Endodermal cell (in vitro differentiated cells): ENCODE data around the gene DDX51. TPM values are rescaled to one million over a fixed set of nuclear protein-coding genes. Genes with fewer than 3 reads are reported as not detected.

ENCODE experiments used
- DNase-seq: peaks from one replicate; pipeline ENCODE4 v3.0.0-alpha.2; 2017
- H3K27ac ChIP-seq: 2 replicates; pipeline ENCODE4 v1.5.1; 2013; ENCODE audit warnings: mild to moderate bottlenecking, low read depth, low read length, moderate library complexity
- H3K27me3 ChIP-seq: 2 replicates; pipeline ENCODE4 v1.6.1; 2013; ENCODE audit warnings: mild to moderate bottlenecking, low read length, moderate library complexity; ENCODE audit not compliant: insufficient read depth, control insufficient read depth, poor library complexity, severe bottlenecking
- H3K36me3 ChIP-seq: 2 replicates; pipeline ENCODE4 v1.7.0; 2013; ENCODE audit warnings: mild to moderate bottlenecking, low read length, moderate library complexity; ENCODE audit not compliant: control insufficient read depth, insufficient read depth
- H3K4me1 ChIP-seq: one replicate; pipeline ENCODE4 v1.7.0; 2013; ENCODE audit warnings: low read length; ENCODE audit not compliant: control insufficient read depth, insufficient read depth
- H3K4me3 ChIP-seq: 2 replicates; pipeline ENCODE4 v1.5.1; 2013; ENCODE audit warnings: mild to moderate bottlenecking, low read length, moderate library complexity
- H3K9ac ChIP-seq: 2 replicates; pipeline ENCODE4 v1.6.1; 2013; ENCODE audit warnings: mild to moderate bottlenecking, low read length, moderate library complexity; ENCODE audit not compliant: poor library complexity, severe bottlenecking; ENCODE audit errors: extremely low read depth
- H3K9me3 ChIP-seq: 2 replicates; pipeline ENCODE4 v1.6.1; 2013; ENCODE audit warnings: mild to moderate bottlenecking, low read length, moderate library complexity; ENCODE audit not compliant: control insufficient read depth
- H3K27ac Mint-ChIP-seq: 2 replicates; pipeline ENCODE4 v1.8.0; 2020; ENCODE audit warnings: mixed read lengths
- H3K27me3 Mint-ChIP-seq: 2 replicates; pipeline ENCODE4 v1.8.0; 2021; ENCODE audit warnings: mild to moderate bottlenecking, mixed read lengths; ENCODE audit not compliant: insufficient read depth
- H3K36me3 Mint-ChIP-seq: 2 replicates; pipeline ENCODE4 v1.8.0; 2020; ENCODE audit warnings: low read depth, mixed read lengths
- H3K4me1 Mint-ChIP-seq: 2 replicates; pipeline ENCODE4 v1.8.0; 2020; ENCODE audit warnings: mixed read lengths
- H3K4me3 Mint-ChIP-seq: 2 replicates; pipeline ENCODE4 v1.8.0; 2020; ENCODE audit warnings: mild to moderate bottlenecking, moderate library complexity, mixed read lengths
- H3K9me3 Mint-ChIP-seq: 2 replicates; pipeline ENCODE4 v1.8.0; 2020; ENCODE audit warnings: mild to moderate bottlenecking, mixed read lengths
- WGBS, 2 experiments: methylation state at CpG; one replicate each; pipeline versions ENCODE4 v1.1.5 to v1.1.7; 2013; ENCODE audit warnings: missing lambda C conversion rate in 2 of 2, mixed read lengths in 1 of 2; ENCODE audit not compliant: insufficient coverage in 1 of 2, insufficient read length in 1 of 2; 5-methylcytosine and 5-hydroxymethylcytosine counted together
- total RNA-seq, 2 donors: library from RNA; stranded (reverse); fragmentation: NEBNext Ultra II Directional in 1 of 2; extraction: Animal tissue kit (Norgen Biotek cat#: 25700) in 1 of 2; gene quantifications; 2 replicates in 1 of 2; 3 replicates in 1 of 2; pipeline ENCODE4 v1.2.1, GENCODE V29; 2021
- TF ChIP-seq, protein P1 (sequence below): fragments of 200-600 bp; sonication (generic); conservative IDR thresholded peaks from 2 replicates; pipeline ENCODE4 v1.5.0; 2021; ENCODE audit warnings: antibody characterized with exemption, mild to moderate bottlenecking

DDX51 gene
- total RNA-seq, 2 donors from 2014 or later: 31.5 to 33.8 TPM

DNA sequence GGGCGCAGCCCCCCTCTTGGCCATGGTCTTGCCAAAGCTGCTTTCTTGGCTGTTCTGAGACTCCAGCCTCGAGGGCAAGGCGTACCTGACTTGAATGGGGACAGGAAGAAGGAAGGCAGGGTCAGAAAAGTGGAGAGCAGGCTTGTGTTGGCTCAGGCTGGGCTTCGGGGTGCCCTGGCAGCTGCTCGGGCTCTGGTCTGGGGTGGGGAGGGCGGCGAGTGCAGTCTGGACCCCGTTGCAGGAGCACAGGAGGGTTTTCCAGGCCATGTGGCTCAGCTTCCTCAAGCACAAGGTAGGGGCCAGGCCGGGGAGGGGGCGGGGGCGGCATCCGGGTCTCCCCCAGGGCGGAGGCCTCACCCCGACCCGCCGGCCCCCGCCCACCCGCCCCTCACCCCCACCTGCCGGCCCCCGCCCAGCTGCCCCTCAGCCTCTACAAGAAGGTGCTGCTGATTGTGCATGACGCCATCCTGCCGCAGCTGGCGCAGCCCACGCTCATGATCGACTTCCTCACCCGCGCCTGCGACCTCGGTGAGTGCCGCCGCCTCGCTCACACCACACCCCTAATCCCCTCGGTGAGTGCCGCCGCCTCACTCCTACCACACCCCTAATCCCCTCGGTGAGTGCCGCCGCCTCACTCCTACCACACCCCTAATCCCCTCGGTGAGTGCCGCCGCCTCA is 4.4 kb upstream of the DDX51 start:
- H3K4me3 ChIP-seq: no peak overlapping the region
- Mint-ChIP-seq H3K27ac (no peak overlapping the region), H3K36me3 (peaks cover 24% of the 10 kb centered on the region), H3K4me3 (no peak overlapping the region), H3K9me3 (peaks cover 2% of the 10 kb centered on the region), H3K27me3 (no peaks in the 10 kb centered on the region), H3K4me1 (peaks cover 6% of the 10 kb centered on the region)
- H3K9me3 ChIP-seq: no peaks in the 10 kb centered on the region
- peaks cover 12% of the 10 kb centered on the region for H3K36me3 ChIP-seq
- TF ChIP-seq, protein P1, sequence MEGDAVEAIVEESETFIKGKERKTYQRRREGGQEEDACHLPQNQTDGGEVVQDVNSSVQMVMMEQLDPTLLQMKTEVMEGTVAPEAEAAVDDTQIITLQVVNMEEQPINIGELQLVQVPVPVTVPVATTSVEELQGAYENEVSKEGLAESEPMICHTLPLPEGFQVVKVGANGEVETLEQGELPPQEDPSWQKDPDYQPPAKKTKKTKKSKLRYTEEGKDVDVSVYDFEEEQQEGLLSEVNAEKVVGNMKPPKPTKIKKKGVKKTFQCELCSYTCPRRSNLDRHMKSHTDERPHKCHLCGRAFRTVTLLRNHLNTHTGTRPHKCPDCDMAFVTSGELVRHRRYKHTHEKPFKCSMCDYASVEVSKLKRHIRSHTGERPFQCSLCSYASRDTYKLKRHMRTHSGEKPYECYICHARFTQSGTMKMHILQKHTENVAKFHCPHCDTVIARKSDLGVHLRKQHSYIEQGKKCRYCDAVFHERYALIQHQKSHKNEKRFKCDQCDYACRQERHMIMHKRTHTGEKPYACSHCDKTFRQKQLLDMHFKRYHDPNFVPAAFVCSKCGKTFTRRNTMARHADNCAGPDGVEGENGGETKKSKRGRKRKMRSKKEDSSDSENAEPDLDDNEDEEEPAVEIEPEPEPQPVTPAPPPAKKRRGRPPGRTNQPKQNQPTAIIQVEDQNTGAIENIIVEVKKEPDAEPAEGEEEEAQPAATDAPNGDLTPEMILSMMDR: no peak
- H3K27ac ChIP-seq: no peak overlapping the region
- WGBS, 2 experiments: 90 to 96% methylated on average over 4 to 26 of the region's 41 CpGs
- no peaks in the 10 kb centered on the region for H3K27me3 ChIP-seq
- peaks cover 2% of the 10 kb centered on the region for H3K4me1 ChIP-seq
- H3K9ac ChIP-seq: no peak overlapping the region
- DNase-seq: no peak

DNA sequence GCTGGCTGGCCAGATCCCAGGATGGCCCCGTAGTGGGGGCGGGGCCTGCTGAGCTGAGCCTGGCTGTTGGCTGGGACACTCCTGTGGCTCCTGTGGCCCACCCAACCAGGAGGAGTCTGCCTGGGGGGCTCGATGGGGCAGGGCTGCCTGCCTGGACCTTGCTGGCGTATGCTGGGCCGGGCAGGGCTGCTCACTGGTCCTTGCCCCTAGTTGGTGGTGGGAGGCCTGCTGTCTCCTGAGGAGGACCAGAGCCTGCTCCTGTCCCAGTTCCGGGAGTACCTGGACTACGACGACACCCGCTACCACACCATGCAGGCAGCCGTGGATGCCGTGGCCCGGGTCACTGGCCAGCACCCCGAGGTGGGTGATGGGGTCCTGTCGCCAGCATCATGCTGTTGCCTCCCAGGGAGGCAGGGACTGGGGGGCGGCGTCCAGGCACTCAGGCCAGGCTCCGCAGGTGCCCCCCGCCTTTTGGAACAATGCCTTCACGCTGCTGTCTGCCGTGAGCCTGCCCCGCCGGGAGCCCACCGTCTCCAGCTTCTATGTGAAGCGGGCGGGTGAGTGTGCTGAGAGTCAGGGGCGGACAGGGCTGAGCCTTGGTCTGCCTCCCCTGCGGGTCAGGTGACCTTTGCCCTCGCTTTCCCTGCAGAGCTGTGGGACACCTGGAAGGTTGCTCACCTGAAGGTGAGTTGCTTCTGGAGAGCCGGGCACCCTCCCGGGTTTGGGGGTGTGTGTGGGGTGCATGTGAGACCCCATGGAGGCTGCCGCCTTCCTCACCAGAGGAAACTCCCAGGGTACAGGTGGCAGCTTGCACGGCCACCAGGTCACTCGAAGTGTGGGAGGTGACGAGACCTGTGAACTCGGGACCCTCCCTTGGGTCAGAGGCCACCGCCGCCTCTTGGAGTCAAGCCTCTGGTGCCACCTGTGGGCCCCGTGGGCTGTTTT is 3.6 kb upstream of the DDX51 start:
- no peak overlapping the region for H3K4me3 ChIP-seq
- Mint-ChIP-seq H3K27me3 (peaks cover 2% of the 10 kb centered on the region), H3K4me3 (no peak overlapping the region), H3K9me3 (peaks cover 2% of the 10 kb centered on the region), H3K27ac (no peak overlapping the region), H3K36me3 (peaks cover 28% of the 10 kb centered on the region), H3K4me1 (peaks cover 9% of the 10 kb centered on the region)
- peaks cover 12% of the 10 kb centered on the region for H3K36me3 ChIP-seq
- WGBS, 2 experiments: 94 to 97% methylated on average over 6 to 38 of the region's 38 CpGs
- H3K4me1 ChIP-seq: peaks cover 2% of the 10 kb centered on the region
- H3K9me3 ChIP-seq: no peaks in the 10 kb centered on the region
- no peak overlapping the region for H3K27ac ChIP-seq
- no peaks in the 10 kb centered on the region for H3K27me3 ChIP-seq
- TF ChIP-seq, protein P1: no peak
- no peak overlapping the region for H3K9ac ChIP-seq
- DNase-seq: no peak

DNA sequence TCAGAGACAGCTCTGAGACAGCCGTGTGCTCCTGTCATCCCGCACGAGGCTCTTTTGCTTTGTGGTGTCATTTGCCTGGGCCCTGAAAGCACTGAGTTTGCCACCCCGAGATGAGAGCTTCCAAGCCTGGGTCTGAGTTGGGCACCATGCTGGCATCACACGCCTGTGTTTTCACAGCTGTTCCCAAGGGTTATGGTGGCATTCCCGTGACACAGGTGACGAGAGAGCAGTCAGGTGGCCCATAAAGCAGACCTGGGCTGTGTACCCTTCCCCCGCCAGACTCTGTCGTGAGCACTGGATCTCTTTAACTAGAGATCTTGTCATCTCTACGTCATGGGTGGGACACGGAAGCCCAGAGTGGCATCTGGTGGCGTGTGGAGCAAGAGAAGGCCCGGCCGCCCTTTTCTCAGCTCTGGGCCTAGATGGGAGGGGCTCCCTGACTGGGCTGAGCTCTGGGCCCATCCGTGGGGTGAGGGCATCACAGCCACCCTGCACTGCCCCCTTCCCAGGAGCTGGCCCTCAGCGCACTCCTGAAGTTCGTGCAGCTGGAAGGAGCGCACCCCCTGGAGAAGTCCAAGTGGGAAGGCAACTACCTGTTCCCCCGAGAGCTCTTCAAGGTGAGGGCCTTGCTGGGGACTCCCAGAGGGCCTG is 2.8 kb upstream of the DDX51 start:
- peaks cover 2% of the 10 kb centered on the region for H3K27me3 Mint-ChIP-seq
- no peak overlapping the region for H3K27ac ChIP-seq
- DNase-seq: no peak
- WGBS, 2 experiments: 92% methylated on average over 18 to 19 of the region's 19 CpGs
- no peak overlapping the region for H3K9ac ChIP-seq
- H3K4me1 Mint-ChIP-seq: peaks cover 9% of the 10 kb centered on the region
- no peaks in the 10 kb centered on the region for H3K27me3 ChIP-seq
- no peaks in the 10 kb centered on the region for H3K9me3 ChIP-seq
- peak overlapping the region; percentile 78 for H3K4me3 Mint-ChIP-seq
- peaks cover 28% of the 10 kb centered on the region for H3K36me3 Mint-ChIP-seq
- TF ChIP-seq, protein P1: no peak
- H3K36me3 ChIP-seq: peaks cover 17% of the 10 kb centered on the region
- peaks cover 2% of the 10 kb centered on the region for H3K4me1 ChIP-seq
- H3K4me3 ChIP-seq: no peak overlapping the region
- H3K9me3 Mint-ChIP-seq: peaks cover 2% of the 10 kb centered on the region
- no peak overlapping the region for H3K27ac Mint-ChIP-seq
